Frontal cortex (tissue), 4 donors: ENCODE data around the gene GFPT1. TPM values are rescaled to one million over a fixed set of nuclear protein-coding genes. Genes with fewer than 3 reads are reported as not detected.
A peak's percentile ranks its signal among the peaks of the same experiment; 100 is the strongest.
"Not testable (repeated sequence)": the region's sequence is repeated elsewhere in the genome, so short reads cannot be mapped to it uniquely, and the experiment has no call there.

Experiments used
- DNase-seq, 2 donors: peaks; one replicate each; pipeline ENCODE4 v3.0.0; 2012; ENCODE audit warnings: low spot score in 2 of 2
- FAIRE-seq: peaks from 2 replicates; lab custom pipeline; 2012; peaks lifted over from hg19 to GRCh38; lab: Jason Lieb, UNC
- total RNA-seq: library from RNA; depleted of rRNA; stranded (reverse); fragments of >200 nt; gene quantifications from one replicate; pipeline ENCODE4 v1.2.3, GENCODE V29; 2014
- donor health status: control.
- donor health status: control.
- donor health status: control.

Gene GFPT1
- 97.4 TPM for total RNA-seq

- FAIRE-seq = no peak
- DNase-seq = peak; percentile 93
These were observed at the start of gene GFPT1 for GRCh38 chr2:69386789-69387734. GFPT1 (minus strand) TSS chr2:69387227; CDS start chr2:69387071, 156 bp downstream.

- DNase-seq = no peak
- no peak for FAIRE-seq
These were observed 49.5 kb upstream of the GFPT1 start for GRCh38 chr2:69436596-69436937.

GRCh38 chr2:69434753-69435152 is 47.7 kb upstream of the GFPT1 start:
- FAIRE-seq (no peak), DNase-seq (no peak)

- no peak for FAIRE-seq
- DNase-seq = no peak
These were observed 42.6 kb upstream of the GFPT1 start for GRCh38 chr2:69429491-69430183.

- FAIRE-seq (no peak), DNase-seq (no peak)
These were observed 42.0 kb upstream of the GFPT1 start for GRCh38 chr2:69428981-69429380.

- FAIRE-seq (no peak), DNase-seq (no peak)
These were observed 37.4 kb upstream of the GFPT1 start for GRCh38 chr2:69424419-69424818.

- FAIRE-seq = peak; percentile 58
- no peak for DNase-seq
These were observed 35.2 kb upstream of the GFPT1 start for GRCh38 chr2:69422198-69422597.

- DNase-seq, FAIRE-seq: not testable (repeated sequence)
These were observed 32.1 kb upstream of the GFPT1 start for GRCh38 chr2:69419111-69419510.

GRCh38 chr2:69416147-69416546 is 29.1 kb upstream of the GFPT1 start:
- no peak for DNase-seq
- FAIRE-seq = peak; percentile 21

GRCh38 chr2:69411120-69411519 is 24.1 kb upstream of the GFPT1 start:
- DNase-seq = no peak
- FAIRE-seq = no peak

- FAIRE-seq = no peak
- no peak for DNase-seq
These were observed 18.3 kb upstream of the GFPT1 start for GRCh38 chr2:69405306-69405705.

GRCh38 chr2:69400121-69400520 is 13.1 kb upstream of the GFPT1 start:
- DNase-seq (no peak), FAIRE-seq (no peak)

- no peak for FAIRE-seq
- DNase-seq = no peak
These were observed 10.2 kb upstream of the GFPT1 start for GRCh38 chr2:69397234-69397633.

GRCh38 chr2:69395866-69396265 is 8.8 kb upstream of the GFPT1 start:
- no peak for DNase-seq
- no peak for FAIRE-seq

- DNase-seq (no peak), FAIRE-seq (no peak)
These were observed 6.9 kb upstream of the GFPT1 start for GRCh38 chr2:69393963-69394362.

GRCh38 chr2:69390471-69390870 is 3.4 kb upstream of the GFPT1 start:
- no peak for DNase-seq
- no peak for FAIRE-seq

- no peak for FAIRE-seq
- no peak for DNase-seq
These were observed 3.0 kb upstream of the GFPT1 start for GRCh38 chr2:69390001-69390400.

GRCh38 chr2:69389271-69389670 is 2.2 kb upstream of the GFPT1 start:
- DNase-seq = no peak
- FAIRE-seq = no peak

- FAIRE-seq = no peak
- no peak for DNase-seq
These were observed 899 bp upstream of the GFPT1 start for GRCh38 chr2:69387770-69388481.

- no peak for DNase-seq
- no peak for FAIRE-seq
These were observed 667 bp downstream of the GFPT1 start for GRCh38 chr2:69386360-69386759.
